Karpas-422 (cell line): ENCODE measurements around the gene KCNQ1. TPM values are rescaled to one million over a fixed set of nuclear protein-coding genes. Genes with fewer than 3 reads are reported as not detected.

ENCODE experiments used
- DNase-seq: peaks from one replicate; pipeline ENCODE4 v3.0.0-alpha.2; 2015
- H2AFZ ChIP-seq: fragments of 200-600 bp; sonication (generic); 2 replicates; pipeline ENCODE4 v1.6.1; 2014; ENCODE audit warnings: antibody characterized with exemption, low read length, mixed read lengths
- H3K27ac ChIP-seq: fragments of 200-600 bp; sonication (generic); 2 replicates; pipeline ENCODE4 v1.5.1; 2014; ENCODE audit warnings: mild to moderate bottlenecking, low read length, moderate library complexity
- H3K27me3 ChIP-seq: fragments of 200-600 bp; sonication (generic); 2 replicates; pipeline ENCODE4 v1.6.1; 2014; ENCODE audit warnings: low read length, mixed read lengths
- H3K36me3 ChIP-seq: fragments of 200-600 bp; sonication (generic); 2 replicates; pipeline ENCODE4 v1.6.1; 2014; ENCODE audit warnings: low read length, mixed read lengths; ENCODE audit not compliant: insufficient read depth
- H3K4me1 ChIP-seq: fragments of 200-600 bp; sonication (generic); 2 replicates; pipeline ENCODE4 v1.6.1; 2014; ENCODE audit warnings: mild to moderate bottlenecking, low read length, mixed read lengths
- H3K4me2 ChIP-seq: fragments of 200-600 bp; sonication (generic); 2 replicates; pipeline ENCODE4 v1.6.1; 2014; ENCODE audit warnings: low read length, low read depth, mild to moderate bottlenecking; ENCODE audit not compliant: poor library complexity, severe bottlenecking
- H3K4me3 ChIP-seq: fragments of 200-600 bp; sonication (generic); 2 replicates; pipeline ENCODE4 v1.5.1; 2014; ENCODE audit warnings: mild to moderate bottlenecking, antibody characterized with exemption, low read length, mixed read lengths
- H3K79me2 ChIP-seq: fragments of 200-600 bp; sonication (generic); 2 replicates; pipeline ENCODE4 v1.6.1; 2014; ENCODE audit warnings: mild to moderate bottlenecking, low read length, mixed read lengths
- H3K9ac ChIP-seq: fragments of 200-600 bp; sonication (generic); 2 replicates; pipeline ENCODE4 v1.6.0; 2014; ENCODE audit warnings: low read length
- H3K9me2 ChIP-seq: fragments of 200-600 bp; sonication (generic), shearing (Covaris generic); replicated peaks from 2 replicates; pipeline ENCODE4 v1.6.0; 2014; ENCODE audit warnings: mild to moderate bottlenecking, low read length, moderate library complexity; ENCODE audit not compliant: insufficient read depth
- H3K9me3 ChIP-seq: fragments of 300-700, 200-600 bp; sonication (generic); 2 replicates; pipeline ENCODE4 v1.6.1; 2014; ENCODE audit warnings: low read length, mixed read lengths
- H4K20me1 ChIP-seq: fragments of 200-600 bp; sonication (generic); 2 replicates; pipeline ENCODE4 v1.6.1; 2014; ENCODE audit warnings: mild to moderate bottlenecking, antibody characterized with exemption, low read length, low read depth; ENCODE audit not compliant: insufficient read depth
- total RNA-seq: library from RNA; depleted of rRNA; stranded (reverse); fragments of >200 nt; shearing (Covaris generic); gene quantifications from 2 replicates; pipeline ENCODE4 v1.2.3, GENCODE V29; 2014; ENCODE audit warnings: low replicate concordance

The KCNQ1 gene
- total RNA-seq, 1 experiment from 2014 or later = not detected

DNA sequence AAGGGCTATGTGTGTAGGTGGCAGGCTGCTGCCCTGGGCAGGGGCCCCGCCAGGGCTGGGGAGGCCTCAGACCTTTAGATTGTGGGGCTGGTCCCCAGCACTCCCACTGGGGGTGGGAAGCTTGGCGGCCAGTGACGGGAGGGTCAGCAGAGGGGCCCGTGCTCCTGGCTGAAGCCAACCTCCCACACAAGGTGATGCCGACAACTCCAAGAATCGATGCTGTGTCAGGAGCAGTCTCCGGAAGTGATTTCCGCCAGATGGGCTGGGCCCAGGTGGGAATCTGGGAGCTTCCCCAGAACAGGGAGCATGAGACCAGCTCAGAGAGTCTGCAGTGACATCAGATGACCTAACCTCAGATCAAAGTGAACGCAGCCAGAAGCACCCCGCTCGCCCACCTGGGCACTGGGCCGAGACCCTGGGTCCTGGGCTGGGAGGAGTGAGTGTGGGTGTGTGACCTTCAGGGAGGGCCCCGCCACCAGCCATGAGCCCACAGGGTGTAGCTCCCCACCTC, 8.2 kb upstream of the KCNQ1 start:
- Histone ChIP-seq H3K9me3 (no peaks in the 10 kb centered on the region), H3K27ac (no peak overlapping the region), H3K4me3 (no peak overlapping the region), H3K9me2 (no peaks in the 10 kb centered on the region), H3K36me3 (no peaks in the 10 kb centered on the region), H3K27me3 (no peaks in the 10 kb centered on the region), H3K4me1 (no peaks in the 10 kb centered on the region), H3K9ac (no peak overlapping the region), H2AFZ (no peak overlapping the region), H4K20me1 (no peaks in the 10 kb centered on the region), H3K4me2 (no peak overlapping the region), H3K79me2 (no peaks in the 10 kb centered on the region)
- no peak for DNase-seq

DNA sequence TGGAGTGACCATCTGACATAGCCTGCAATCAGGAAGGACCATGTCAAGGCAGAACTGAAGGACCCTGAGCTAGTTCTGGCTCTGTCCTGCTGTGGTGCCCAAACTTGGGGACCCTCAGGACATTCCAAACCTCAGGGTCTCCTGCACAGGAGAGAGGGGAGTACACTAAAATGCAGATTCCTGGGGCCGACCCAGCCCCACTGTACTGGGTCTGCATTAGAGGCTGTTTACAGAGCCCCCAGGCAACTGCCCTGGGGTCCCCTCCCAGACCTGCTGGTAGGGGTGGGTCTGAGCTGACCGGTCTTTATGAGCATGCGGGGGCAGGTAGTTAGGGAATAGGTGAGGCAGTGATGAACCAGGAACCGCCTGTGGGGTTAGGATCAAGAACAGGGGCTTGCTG, 7.3 kb upstream of the KCNQ1 start:
- Histone ChIP-seq H3K4me1 (peaks cover 2% of the 10 kb centered on the region), H3K79me2 (no peaks in the 10 kb centered on the region), H3K4me2 (no peak overlapping the region), H3K9me2 (no peaks in the 10 kb centered on the region), H3K27ac (no peak overlapping the region), H4K20me1 (no peaks in the 10 kb centered on the region), H3K9ac (no peak overlapping the region), H2AFZ (no peak overlapping the region), H3K36me3 (no peaks in the 10 kb centered on the region), H3K9me3 (no peaks in the 10 kb centered on the region), H3K4me3 (no peak overlapping the region), H3K27me3 (no peaks in the 10 kb centered on the region)
- DNase-seq = no peak

DNA sequence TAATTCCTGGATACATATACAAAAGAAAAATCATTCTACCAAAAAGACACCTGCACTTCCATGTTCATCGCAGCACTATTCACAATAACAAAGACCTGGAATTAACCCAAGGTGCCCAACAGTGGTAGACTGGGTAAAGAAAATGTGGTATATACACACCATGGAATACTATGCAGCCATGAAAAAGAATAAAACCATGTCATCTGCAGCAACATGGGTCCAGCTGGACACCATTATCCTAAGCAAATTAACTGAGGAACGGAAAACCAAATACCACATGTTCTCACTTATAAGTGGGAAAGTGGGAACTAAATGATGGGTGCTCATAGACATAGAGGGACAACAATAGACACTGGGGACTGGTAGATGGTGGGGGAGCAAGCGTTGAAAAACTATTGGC, 5.0 kb upstream of the KCNQ1 start:
- no peak overlapping the region for H3K4me2 ChIP-seq
- peaks cover 9% of the 10 kb centered on the region for H3K4me1 ChIP-seq
- no peaks in the 10 kb centered on the region for H3K27me3 ChIP-seq
- no peaks in the 10 kb centered on the region for H3K79me2 ChIP-seq
- DNase-seq = no peak
- H2AFZ ChIP-seq = no peak overlapping the region
- H3K4me3 ChIP-seq = no peak overlapping the region
- no peaks in the 10 kb centered on the region for H3K36me3 ChIP-seq
- H4K20me1 ChIP-seq = no peaks in the 10 kb centered on the region
- H3K27ac ChIP-seq = no peak overlapping the region
- H3K9me2 ChIP-seq = no peaks in the 10 kb centered on the region
- H3K9ac ChIP-seq = no peak overlapping the region
- no peaks in the 10 kb centered on the region for H3K9me3 ChIP-seq

DNA sequence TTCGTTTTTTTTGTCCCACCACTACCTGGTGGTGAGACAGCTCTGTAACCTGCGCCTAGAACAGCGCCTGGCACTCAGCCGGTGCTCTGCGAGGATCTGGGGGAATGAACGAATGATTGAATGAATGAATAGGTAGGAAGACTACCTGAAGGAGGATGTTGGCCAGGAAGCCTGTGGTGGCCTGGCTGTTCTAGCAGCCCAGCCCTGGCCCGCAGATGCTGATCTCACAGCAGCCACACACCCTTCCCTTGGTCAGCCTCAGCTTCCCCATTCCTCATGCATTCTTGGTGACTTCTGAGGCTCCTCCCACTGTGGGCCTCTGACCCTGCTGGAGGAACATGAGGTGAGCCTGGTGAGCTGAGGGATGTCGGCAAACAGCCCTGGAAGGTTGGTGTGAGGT, 4.2 kb upstream of the KCNQ1 start:
- Histone ChIP-seq H3K36me3 (no peaks in the 10 kb centered on the region), H4K20me1 (no peaks in the 10 kb centered on the region), H2AFZ (no peak overlapping the region), H3K9me3 (no peaks in the 10 kb centered on the region), H3K79me2 (no peaks in the 10 kb centered on the region), H3K4me3 (no peak overlapping the region), H3K27ac (no peak overlapping the region), H3K27me3 (no peaks in the 10 kb centered on the region), H3K9me2 (no peaks in the 10 kb centered on the region), H3K4me2 (no peak overlapping the region), H3K9ac (no peak overlapping the region), H3K4me1 (peaks cover 11% of the 10 kb centered on the region)
- no peak for DNase-seq

DNA sequence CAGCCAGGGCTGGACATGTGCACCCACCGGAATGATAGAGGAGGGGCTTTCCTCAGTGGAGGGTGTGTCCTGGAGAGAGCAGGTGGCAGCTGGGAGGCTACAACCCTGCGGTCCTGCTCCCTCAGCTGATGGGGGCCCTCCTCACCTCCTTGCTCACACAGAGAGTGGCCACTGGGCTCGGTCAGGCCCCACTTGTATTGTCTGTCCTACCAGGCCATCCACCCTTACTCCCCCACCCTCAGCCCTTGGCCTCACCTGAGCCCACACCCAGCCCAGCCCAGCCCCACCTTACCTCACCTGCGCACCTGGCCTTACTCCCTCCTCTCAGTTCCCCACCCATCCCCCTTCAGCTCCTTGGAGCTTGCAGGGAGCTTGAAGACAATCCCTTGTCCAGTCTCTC, 3.6 kb upstream of the KCNQ1 start:
- H3K79me2 ChIP-seq = no peaks in the 10 kb centered on the region
- no peaks in the 10 kb centered on the region for H4K20me1 ChIP-seq
- H3K27ac ChIP-seq = no peak overlapping the region
- no peak overlapping the region for H3K4me2 ChIP-seq
- H3K9me2 ChIP-seq = no peaks in the 10 kb centered on the region
- no peak overlapping the region for H3K4me3 ChIP-seq
- no peak overlapping the region for H3K9ac ChIP-seq
- DNase-seq = no peak
- no peaks in the 10 kb centered on the region for H3K36me3 ChIP-seq
- no peaks in the 10 kb centered on the region for H3K27me3 ChIP-seq
- H3K4me1 ChIP-seq = peaks cover 16% of the 10 kb centered on the region
- H2AFZ ChIP-seq = no peak overlapping the region
- no peaks in the 10 kb centered on the region for H3K9me3 ChIP-seq

DNA sequence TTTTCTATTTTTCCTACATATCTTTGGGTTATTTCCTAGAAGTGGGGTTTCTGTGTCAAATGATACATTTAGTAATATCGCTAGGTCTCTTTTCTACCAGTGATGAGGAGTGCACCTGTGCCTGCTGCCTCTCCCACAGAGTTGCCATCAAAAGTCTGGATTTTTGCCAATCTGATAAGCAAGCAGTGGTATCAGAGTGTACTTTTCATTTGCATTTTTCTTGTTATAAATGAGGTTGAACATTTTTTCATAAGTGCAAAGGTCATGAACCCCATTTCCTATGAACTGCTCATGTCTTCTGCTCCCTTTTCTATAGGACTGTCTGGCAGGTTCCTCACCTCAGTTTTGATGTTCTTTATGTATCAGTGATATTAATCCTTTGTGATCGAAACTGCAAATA, 2.2 kb upstream of the KCNQ1 start:
- Histone ChIP-seq H2AFZ (no peak overlapping the region), H4K20me1 (no peaks in the 10 kb centered on the region), H3K4me3 (no peak overlapping the region), H3K9ac (no peak overlapping the region), H3K27me3 (no peaks in the 10 kb centered on the region), H3K36me3 (no peaks in the 10 kb centered on the region), H3K27ac (no peak overlapping the region), H3K9me2 (no peaks in the 10 kb centered on the region), H3K4me1 (peaks cover 31% of the 10 kb centered on the region), H3K79me2 (no peaks in the 10 kb centered on the region), H3K4me2 (no peak overlapping the region), H3K9me3 (no peaks in the 10 kb centered on the region)
- no peak for DNase-seq

DNA sequence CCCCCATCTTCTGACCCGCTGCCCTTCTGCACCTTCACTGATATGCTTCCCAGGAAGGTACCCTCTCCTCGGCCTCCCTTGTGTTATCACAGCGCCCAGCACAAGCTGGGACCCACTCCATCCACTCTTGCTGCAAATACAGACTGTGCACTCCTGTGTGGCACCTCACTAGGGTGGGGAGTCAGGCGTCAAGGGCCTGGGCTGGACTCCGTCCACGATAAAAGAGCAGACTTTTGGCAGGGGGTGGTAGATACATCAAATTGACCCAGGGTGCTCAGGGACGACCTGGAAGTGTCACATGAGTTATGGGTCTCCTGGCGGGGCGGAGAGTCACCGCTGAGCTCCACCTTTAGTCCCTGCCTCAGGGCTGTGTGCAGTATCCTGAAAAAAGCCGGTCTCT, 1.4 kb upstream of the KCNQ1 start:
- Histone ChIP-seq H3K4me1 (peaks cover 32% of the 10 kb centered on the region), H3K9me3 (no peaks in the 10 kb centered on the region), H3K4me3 (no peak overlapping the region), H4K20me1 (no peaks in the 10 kb centered on the region), H3K9ac (no peak overlapping the region), H3K36me3 (no peaks in the 10 kb centered on the region), H3K79me2 (no peaks in the 10 kb centered on the region), H3K9me2 (no peaks in the 10 kb centered on the region), H3K4me2 (no peak overlapping the region), H2AFZ (no peak overlapping the region), H3K27me3 (no peaks in the 10 kb centered on the region), H3K27ac (no peak overlapping the region)
- DNase-seq = no peak

DNA sequence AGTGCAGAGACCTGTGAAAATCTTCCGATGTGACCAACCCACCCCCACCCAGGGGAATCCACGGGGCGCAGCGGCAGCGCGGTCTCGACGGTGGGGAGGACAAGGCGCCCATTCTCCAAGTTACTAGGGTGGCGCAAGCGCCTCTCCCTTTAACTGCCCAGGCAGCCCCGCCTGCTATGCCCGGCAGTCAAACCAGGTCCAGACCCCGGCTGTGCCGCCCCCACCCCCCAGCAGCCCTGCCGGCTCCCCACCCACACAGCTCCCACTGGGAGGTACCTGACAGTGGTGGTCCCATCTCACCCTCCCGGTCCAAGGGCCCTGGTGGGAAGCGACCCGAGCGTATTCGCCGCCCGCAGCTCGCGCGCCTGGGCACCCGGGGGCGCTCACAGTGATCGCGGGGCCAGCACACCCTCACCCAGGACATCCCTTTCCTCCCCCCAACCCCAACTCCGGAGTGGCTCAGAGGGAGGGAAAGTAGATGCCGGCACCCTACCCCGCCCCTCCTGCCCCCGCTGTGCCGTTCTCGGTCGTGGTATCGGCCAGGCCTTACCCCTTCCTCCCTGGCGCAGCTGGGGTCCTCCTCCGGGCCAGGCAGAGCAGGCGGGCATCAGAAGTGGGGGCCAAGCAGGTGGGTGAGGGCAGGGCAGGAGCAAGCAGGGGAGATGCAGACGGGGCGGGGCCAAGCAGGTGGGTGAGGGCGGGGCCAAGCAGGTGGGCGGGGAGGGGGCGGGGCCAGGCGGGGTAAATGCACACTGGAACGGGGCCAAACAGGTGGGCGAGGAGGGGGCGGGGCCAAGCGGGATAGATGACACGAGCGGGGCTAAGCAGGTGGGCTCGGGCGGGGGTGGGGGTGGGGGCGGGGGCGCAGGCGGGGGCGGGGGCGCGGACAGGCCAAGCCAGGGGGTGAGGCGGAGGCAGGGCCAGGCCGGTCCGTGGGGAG, 657 bp upstream of the KCNQ1 start, which contains the start of gene TRPM5:
Gene TRPM5 (minus strand): TSS at position 634 of the 940 bp plus-strand sequence. CDS start 21,478 bp downstream, outside the sequence.
- no peaks in the 10 kb centered on the region for H3K36me3 ChIP-seq
- peaks cover 32% of the 10 kb centered on the region for H3K4me1 ChIP-seq
- H3K27me3 ChIP-seq = no peaks in the 10 kb centered on the region
- H2AFZ ChIP-seq = no peak within 1 kb of the TSS
- H3K79me2 ChIP-seq = no peaks in the 10 kb centered on the region
- H3K9me3 ChIP-seq = no peaks in the 10 kb centered on the region
- H3K27ac ChIP-seq = no peak within 1 kb of the TSS
- H3K4me3 ChIP-seq = no peak within 1 kb of the TSS
- no peaks in the 10 kb centered on the region for H4K20me1 ChIP-seq
- no peak for DNase-seq
- no peak within 1 kb of the TSS for H3K9ac ChIP-seq
- no peaks in the 10 kb centered on the region for H3K9me2 ChIP-seq
- H3K4me2 ChIP-seq = no peak within 1 kb of the TSS
